K562 (cell line): Measurements from ENCODE around the gene CDC27. TPM values are rescaled to one million over a fixed set of nuclear protein-coding genes. Genes with fewer than 3 reads are reported as not detected.

Source experiments
- ATF7 ChIP-seq: fragments of 450-650 bp; IDR thresholded peaks from 2 replicates; pipeline ENCODE4 v1.7.1; 2014; ENCODE audit warnings: mild to moderate bottlenecking, moderate library complexity
- BDP1 ChIP-seq: IDR thresholded peaks from 3 replicates; pipeline ENCODE4 v1.6.1; 2011; ENCODE audit not compliant: insufficient read length, insufficient read depth
- BRF1 ChIP-seq: IDR thresholded peaks from 3 replicates; pipeline ENCODE4 v1.6.1; 2011; ENCODE audit warnings: borderline replicate concordance, mild to moderate bottlenecking; ENCODE audit not compliant: insufficient read length; ENCODE audit errors: extremely low read depth
- DNMT1 ChIP-seq: fragments of 450-650 bp; IDR thresholded peaks from 2 replicates; pipeline ENCODE4 v1.6.1; 2016; ENCODE audit warnings: antibody characterized with exemption, mild to moderate bottlenecking
- GABPA ChIP-seq: fragments of 200-800 bp; sonication (Bioruptor generic); conservative IDR thresholded peaks from 2 replicates; pipeline ENCODE4 v1.6.1; 2016; ENCODE audit warnings: low read depth, missing genetic modification characterization, missing compliant biosample characterization
- HNRNPL ChIP-seq: fragments of 200-400 bp; formaldehyde crosslinking; IDR thresholded peaks from 2 replicates; pipeline ENCODE4 v1.6.1; 2017; ENCODE audit warnings: low read depth, mild to moderate bottlenecking, low read length
- LEF1 ChIP-seq: fragments of 450-650 bp; IDR thresholded peaks from 2 replicates; pipeline ENCODE4 v1.6.1; 2016; ENCODE audit warnings: mild to moderate bottlenecking
- MED1 ChIP-seq: sonication (generic); formaldehyde crosslinking; IDR thresholded peaks from 2 replicates; pipeline ENCODE4 v1.8.1; 2023; ENCODE audit warnings: missing genetic modification reagents, borderline replicate concordance
- NFATC3 ChIP-seq: fragments of 450-650 bp; IDR thresholded peaks from 2 replicates; pipeline ENCODE4 v1.6.1; 2017; ENCODE audit warnings: mild to moderate bottlenecking
- PHB2 ChIP-seq: fragments of 450-650 bp; IDR thresholded peaks from 2 replicates; pipeline ENCODE4 v1.6.1; 2017; ENCODE audit warnings: low read depth
- PREB ChIP-seq: sonication (generic); formaldehyde crosslinking; IDR thresholded peaks from 2 replicates; pipeline ENCODE4 v1.8.1; 2023; ENCODE audit warnings: mild to moderate bottlenecking, missing genetic modification reagents
- RNF219 ChIP-seq: fragments of 250-450 bp; sonication (Bioruptor Pico); IDR thresholded peaks from 2 replicates; pipeline ENCODE4 v1.5.0; 2022; ENCODE audit warnings: mild to moderate bottlenecking
- SPI1 ChIP-seq: IDR thresholded peaks from 2 replicates; pipeline ENCODE4 v1.6.1; 2011; ENCODE audit warnings: low read depth, low read length, control low read depth, borderline replicate concordance
- STAT6 ChIP-seq: sonication (generic); formaldehyde crosslinking; IDR thresholded peaks from 2 replicates; pipeline ENCODE4 v1.8.1; 2023; ENCODE audit warnings: mild to moderate bottlenecking, missing genetic modification reagents
- TAF9B ChIP-seq: fragments of 450-650 bp; IDR thresholded peaks from 2 replicates; pipeline ENCODE4 v1.6.1; 2018; ENCODE audit warnings: mild to moderate bottlenecking; ENCODE audit not compliant: partially characterized antibody
- ZNF24 ChIP-seq: fragments of 450-650 bp; IDR thresholded peaks from 2 replicates; pipeline ENCODE4 v1.6.1; 2016
- ZNF507 ChIP-seq: conservative IDR thresholded peaks from 2 replicates; pipeline ENCODE4 v1.6.1; 2017; ENCODE audit warnings: missing genetic modification characterization, missing compliant biosample characterization
- ZNF699 ChIP-seq: fragments of 250-450 bp; sonication (Bioruptor Pico); IDR thresholded peaks from 2 replicates; pipeline ENCODE4 v1.8.0; 2021; ENCODE audit warnings: mild to moderate bottlenecking, moderate library complexity; ENCODE audit not compliant: insufficient replicate concordance
- ZNF830 ChIP-seq: fragments of 250-450 bp; sonication (Bioruptor Pico); IDR thresholded peaks from 2 replicates; pipeline ENCODE4 v1.5.0; 2021; ENCODE audit warnings: mild to moderate bottlenecking
- polyA plus RNA-seq, 8 experiments: library from polyadenylated mRNA; depleted of rRNA in 4 of 8; stranded (reverse) in 5 of 8; unstranded in 3 of 8; fragments of >200 nt; fragmentation: Nextera tagmentation in 2 of 8; fragmentation: Illumina TruSeq in 1 of 8; extraction: Ambion mirVana in 2 of 8; extraction: Trizol in 1 of 8; gene quantifications; 2 replicates each; pipeline versions ENCODE4 v1.2.1 to v1.2.3, GENCODE V29; 2011 to 2014; ENCODE audit warnings: inconsistent platforms in 1 of 8, missing spikeins in 1 of 8
- total RNA-seq, 7 experiments: library from RNA; depleted of rRNA in 6 of 7; stranded (reverse); fragments of >200 nt in 6 of 7; fragmentation: Illumina TruSeq in 2 of 7; extraction: Trizol in 2 of 7; gene quantifications; 2 replicates each; pipeline versions ENCODE4 v1.2.1 to v1.2.3, GENCODE V29; 2011 to 2021; ENCODE audit warnings: low replicate concordance in 1 of 7
- TF ChIP-seq, protein P1 (sequence below): sonication (generic); formaldehyde crosslinking; IDR thresholded peaks from 2 replicates; pipeline ENCODE4 v1.8.1; 2022; ENCODE audit warnings: missing genetic modification reagents

CDC27 gene
- total and polyA plus RNA-seq, 9 of the 15 experiments (the other 6 are each of a cell fraction or from before 2014, with no cell fraction given): 28.6 to 155 (median 94.1) TPM

GRCh38 chr17:47189732-47190237 lies 690 bp upstream of the CDC27 start (continued):
- TF ChIP-seq, protein P1, sequence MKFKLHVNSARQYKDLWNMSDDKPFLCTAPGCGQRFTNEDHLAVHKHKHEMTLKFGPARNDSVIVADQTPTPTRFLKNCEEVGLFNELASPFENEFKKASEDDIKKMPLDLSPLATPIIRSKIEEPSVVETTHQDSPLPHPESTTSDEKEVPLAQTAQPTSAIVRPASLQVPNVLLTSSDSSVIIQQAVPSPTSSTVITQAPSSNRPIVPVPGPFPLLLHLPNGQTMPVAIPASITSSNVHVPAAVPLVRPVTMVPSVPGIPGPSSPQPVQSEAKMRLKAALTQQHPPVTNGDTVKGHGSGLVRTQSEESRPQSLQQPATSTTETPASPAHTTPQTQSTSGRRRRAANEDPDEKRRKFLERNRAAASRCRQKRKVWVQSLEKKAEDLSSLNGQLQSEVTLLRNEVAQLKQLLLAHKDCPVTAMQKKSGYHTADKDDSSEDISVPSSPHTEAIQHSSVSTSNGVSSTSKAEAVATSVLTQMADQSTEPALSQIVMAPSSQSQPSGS (CRISPR knock-in tag): no peak
- TF ChIP-seq TAF9B (peak; percentile 56), RNF219 (CRISPR knock-in tag) (no peak), BRF1 (no peak), STAT6 (CRISPR knock-in tag) (no peak), BDP1 (no peak), ZNF507 (tag) (no peak), HNRNPL (no peak), MED1 (CRISPR knock-in tag) (no peak), PHB2 (peak; percentile 18; the same call in 1 of the 2 replicates), PREB (no peak), ZNF830 (no peak), GABPA (tag) (no peak), NFATC3 (0 out of 2 replicates have a peak, but pooled peaks have one; percentile 41), ZNF24 (no peak), LEF1 (peak; percentile 66), DNMT1 (0 out of 2 replicates have a peak, but pooled peaks have one; percentile 68), ATF7 (no peak), SPI1 (no peak), ZNF699 (no peak)
